Ecto neural progenitor cell (in vitro differentiated cells): Measurements from ENCODE around the gene CWF19L2.
"Not testable (repeated sequence)": the region's sequence is repeated elsewhere in the genome, so short reads cannot be mapped to it uniquely, and the experiment has no call there.

Experiments
- DNase-seq: peaks from one replicate; pipeline ENCODE4 v3.0.0-alpha.2; 2018; ENCODE audit warnings: low spot score

Gene CWF19L2

DNA sequence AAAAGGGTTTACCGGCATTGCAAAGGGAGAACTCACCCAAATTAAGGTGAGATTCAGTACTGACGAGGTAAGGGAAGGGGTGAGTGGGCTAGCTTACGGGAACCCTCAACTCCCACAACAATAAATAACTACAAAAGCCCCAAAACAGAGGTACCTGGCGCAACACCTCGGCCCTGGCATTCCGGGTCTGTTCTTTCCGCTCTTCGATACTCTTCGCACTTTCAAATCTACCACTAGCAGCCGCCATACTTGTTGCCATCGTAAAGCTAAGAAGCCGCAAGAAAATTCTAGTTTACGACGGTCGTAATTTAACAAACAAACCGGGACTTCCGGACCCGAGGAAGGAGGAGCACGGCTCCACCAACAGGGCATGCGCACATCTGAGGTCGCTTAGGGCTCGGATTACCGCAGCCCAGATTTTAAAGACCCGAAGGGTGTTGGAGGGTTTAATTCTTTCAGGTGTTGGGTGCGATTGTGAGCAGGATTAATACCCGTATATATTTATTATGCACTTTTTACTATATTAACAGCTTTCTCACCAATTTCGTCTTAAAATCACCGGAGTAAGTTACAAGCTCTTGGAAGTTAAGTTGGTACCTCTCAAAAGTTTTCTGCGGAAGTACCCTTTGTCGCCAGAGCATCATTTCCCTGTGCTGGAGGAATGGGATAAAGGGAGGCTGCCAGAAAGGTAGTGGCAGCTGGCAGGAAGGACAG is at the start of gene CWF19L2:
TSS of gene CWF19L2 (minus strand) at position 268 of the 714 bp plus-strand sequence. CDS start at position 259, 9 bp downstream.
- DNase-seq: peak; percentile 87

- no peak for DNase-seq
Observed at GRCh38 chr11:107505647-107506225, 48.1 kb upstream of the CWF19L2 start.

GRCh38 chr11:107504981-107505380 is 47.4 kb upstream of the CWF19L2 start:
- no peak for DNase-seq

- DNase-seq: no peak
Observed at GRCh38 chr11:107501713-107502112, 44.1 kb upstream of the CWF19L2 start.

DNA sequence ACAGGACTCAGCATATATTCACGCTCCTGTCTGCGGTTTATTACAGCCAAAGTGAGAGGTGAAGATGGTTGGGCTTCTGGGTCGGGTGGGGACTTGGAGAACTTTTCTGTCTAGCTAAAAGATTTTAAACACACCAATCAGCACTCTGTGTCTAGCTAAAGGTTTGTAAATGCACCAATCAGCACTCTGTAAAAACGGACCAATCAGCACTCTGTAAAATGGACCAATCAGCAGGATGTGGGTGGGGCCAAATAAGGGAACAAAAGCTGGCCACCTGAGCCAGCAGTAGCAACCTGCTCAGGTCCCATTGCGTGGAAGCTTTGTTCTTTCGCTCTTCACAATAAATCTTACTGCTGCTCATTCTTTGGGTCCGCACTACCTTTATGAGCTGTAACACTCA is 39.7 kb upstream of the CWF19L2 start:
- DNase-seq: not testable (repeated sequence)

- DNase-seq: no peak
Observed at GRCh38 chr11:107496011-107496410, 38.4 kb upstream of the CWF19L2 start.

DNA sequence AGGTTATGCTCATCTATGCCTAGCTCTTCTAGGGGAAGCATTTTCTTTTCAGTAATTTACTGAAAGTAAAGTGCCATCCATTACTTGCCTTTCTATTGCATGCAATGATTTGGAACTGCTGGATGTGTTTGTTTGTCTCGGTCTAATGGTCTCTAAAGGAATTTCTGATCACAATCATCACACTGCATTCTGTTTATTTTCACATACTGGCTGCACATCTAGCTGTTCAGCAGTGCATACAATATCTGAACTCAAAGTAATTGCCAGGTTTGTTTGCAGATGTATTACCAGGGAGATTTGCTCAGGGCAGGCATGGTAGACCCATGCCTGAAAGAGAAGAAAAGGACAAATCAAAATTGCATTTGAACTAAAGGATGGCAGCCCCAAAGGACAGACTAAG is 36.4 kb upstream of the CWF19L2 start:
- DNase-seq: no peak

DNA sequence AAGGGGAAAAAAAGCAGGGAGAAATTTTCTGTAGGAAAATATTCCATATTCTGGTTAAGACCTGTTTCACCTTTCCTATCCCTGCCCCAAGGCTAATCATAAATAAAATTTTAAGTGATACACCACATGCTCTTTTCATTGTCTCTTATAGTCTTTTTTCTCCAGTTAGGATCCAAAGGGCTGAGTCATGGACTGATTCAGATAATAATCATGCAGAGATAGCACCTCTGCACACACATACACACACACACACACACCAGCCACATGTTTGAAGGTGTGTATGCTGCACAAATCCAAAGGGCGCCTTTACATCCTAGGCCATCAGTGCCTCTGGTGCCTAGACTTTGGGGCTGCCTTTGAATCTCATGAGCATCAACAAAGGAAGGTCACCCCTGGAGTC is 35.5 kb upstream of the CWF19L2 start:
- no peak for DNase-seq

GRCh38 chr11:107490836-107491235 is 33.2 kb upstream of the CWF19L2 start:
- no peak for DNase-seq

DNA sequence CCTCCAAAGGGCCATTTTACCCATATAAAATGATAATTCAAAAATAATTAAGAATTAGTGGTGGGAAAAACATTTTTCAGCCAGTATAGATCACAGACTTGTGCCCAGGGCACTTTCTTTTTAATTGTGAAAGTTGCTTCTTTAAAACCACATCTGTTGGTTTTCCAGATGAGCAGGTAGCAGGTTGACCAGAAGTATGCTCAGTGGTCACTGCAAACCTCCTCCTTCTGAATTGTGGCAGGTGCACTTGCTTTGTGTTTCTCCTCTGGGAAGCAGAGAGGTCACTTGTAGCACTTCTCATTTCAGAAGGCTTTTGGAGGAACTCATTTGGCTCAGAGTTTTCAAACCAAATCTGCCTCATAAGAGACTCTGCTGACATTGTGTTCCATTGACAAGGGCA is 24.6 kb upstream of the CWF19L2 start:
- DNase-seq: no peak

- no peak for DNase-seq
Observed at GRCh38 chr11:107478922-107479321, 21.3 kb upstream of the CWF19L2 start.

DNA sequence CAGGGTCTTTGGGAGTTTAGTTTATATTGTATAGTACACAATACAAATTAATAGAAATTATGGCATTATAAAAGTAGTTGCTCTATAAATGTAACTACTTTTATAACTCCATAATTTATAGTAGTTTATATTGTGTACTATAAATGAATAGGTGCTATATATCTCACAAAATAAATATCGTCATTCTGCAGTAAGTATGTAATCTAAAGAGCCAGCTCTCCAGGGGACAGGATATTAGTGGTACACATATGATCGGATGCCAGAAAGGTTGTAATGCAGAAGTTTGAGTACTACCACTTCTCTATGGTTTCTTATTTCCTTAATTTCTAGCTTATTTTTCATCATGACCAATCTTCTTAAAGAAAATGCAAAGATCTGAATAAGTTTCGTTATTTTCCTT is 20.2 kb upstream of the CWF19L2 start:
- no peak for DNase-seq

- DNase-seq: no peak
Observed at GRCh38 chr11:107473792-107474191, 16.2 kb upstream of the CWF19L2 start.

DNA sequence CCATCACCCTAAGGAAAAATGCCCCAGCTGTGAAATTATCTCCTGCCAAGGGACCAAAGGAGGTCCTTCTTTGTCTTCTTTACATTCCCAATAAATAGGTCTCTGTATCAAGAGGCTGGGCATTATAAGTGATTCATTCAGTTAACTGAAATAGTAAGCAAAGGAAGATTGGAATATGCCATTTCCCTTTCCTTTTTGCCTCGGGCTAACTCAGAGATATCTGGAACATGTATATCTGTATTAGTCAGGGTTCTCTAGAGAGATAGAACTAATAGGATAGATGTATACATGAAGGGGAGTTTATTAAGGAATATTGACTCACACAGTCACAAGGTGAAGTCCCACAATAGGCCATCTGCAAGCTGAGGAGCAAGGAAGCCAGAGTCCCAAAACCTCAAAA is 15.3 kb upstream of the CWF19L2 start:
- no peak for DNase-seq

GRCh38 chr11:107468596-107468995 is 11.0 kb upstream of the CWF19L2 start:
- no peak for DNase-seq

DNA sequence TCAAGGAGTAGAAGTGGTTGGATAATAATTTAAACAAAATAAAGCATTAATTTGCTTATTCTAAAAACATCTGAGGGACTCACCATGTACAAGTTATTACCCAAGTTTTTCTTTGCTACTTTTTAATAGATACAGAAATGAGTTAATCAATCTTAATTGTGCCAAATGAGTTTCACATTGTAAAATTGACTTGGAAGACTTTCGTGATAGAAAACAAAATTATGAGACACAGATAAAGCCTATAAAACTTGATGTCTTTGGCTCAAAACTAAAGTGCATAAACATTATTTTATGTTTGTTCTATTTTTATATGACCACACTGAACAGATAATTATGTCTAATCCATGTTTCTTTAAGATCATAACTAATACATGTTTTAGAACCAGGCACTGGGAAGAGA is 10.1 kb upstream of the CWF19L2 start:
- no peak for DNase-seq

DNA sequence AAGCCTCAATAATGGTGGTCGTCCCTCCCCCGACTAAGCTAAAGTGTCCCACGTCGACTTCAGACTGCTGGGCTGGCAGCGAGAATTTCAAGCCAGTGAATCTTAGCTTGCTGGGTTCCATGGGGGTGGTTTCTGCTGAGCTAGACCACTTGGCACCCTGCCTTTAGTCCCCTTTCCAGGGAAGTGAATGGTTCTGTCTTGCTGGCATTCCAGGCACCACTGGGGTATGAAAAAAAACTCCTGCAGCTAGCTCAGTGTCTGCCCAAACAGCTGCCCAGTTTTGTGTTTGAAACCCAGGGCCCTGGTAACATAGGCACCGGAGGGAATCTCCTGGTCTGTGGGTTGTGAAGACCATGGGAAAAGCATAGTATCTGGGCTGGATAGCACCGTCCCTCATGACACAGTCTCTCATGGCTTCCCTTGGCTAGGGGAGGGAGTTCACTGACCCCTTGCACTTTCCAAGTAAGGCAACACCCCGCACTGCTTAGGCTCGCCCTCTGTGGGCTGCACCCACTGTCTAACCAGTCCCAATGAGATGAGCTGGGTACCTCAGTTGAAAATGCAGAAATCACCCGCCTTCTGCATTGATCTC is 8.7 kb upstream of the CWF19L2 start:
- DNase-seq: not testable (repeated sequence)

DNA sequence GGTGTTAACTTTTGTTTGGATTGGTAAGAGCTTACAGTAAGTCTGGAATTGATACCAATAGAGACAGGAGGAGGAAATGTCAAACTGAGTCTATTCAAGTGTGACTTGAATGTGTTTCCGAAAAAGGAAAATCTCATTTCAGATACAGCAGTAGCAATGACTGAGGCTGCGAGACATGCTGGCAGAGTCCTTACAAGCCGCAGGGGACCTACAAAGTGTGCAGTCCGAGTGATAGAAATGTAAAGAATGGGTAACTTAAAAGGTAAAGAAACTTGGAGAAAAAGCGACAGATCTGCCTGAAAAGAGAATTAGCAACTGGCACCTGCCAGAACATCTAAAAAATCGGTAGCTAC is 444 bp downstream of the CWF19L2 start:
- no peak for DNase-seq

DNA sequence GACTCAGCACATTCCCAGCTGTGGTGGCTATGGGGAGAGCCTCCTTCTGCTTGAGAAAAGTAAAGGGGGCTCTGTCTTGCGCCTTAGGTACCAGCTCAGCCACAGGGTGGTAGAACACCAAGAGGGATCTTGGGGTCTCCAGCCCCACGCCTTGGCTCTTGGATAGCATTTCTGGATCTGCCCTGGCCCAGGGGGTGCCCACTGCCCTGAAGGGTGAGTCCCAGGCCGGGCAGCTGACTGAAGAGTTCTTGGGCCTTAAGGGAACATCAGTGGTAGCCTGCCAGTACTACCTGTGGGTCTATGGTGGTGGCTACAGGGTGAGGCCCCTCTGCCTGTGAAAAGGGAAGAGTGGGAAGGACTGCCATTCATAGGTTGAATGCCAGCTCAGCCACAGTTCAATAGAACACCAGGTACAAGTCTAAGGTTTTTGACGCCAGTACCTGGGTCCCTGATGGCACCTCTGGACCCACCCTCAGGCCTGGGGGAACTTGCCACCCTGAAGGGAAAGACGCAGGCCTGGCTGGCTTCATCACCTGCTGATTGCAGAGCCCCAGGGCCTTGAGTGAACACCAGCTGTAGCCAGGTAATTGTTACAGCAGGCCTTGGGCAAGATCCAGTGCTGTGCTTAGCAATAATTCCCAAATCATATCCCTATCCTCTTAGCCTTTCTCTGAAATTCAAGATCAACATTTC is 3.9 kb downstream of the CWF19L2 start:
- no peak for DNase-seq

DNA sequence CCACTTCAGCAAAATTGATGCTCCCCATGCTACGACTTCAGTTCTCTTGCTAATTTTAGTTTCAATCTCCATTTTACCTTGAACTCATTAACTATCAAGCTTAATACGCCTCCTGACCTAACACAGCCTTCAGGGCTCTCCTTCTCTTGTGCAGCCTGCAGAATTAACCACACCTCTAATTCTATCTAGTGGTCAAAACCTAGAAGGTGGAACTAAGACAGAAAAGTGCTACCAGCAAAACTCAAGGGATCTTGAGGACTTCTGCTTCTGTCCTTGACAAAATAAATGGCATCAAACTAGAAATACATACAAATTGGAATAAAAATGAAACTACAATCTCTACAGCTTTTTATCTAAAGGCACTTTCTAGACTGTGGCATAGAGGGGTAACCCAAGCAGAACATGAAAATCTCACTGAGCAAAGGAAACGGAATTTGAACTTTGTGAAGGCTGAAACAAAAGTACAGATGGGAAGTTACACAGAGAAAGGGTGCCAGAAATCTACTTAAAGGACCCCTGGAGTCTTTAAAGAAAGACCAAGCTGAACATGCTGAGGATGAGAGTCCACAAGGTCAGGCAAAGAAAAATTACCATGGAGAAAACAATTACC is 10.7 kb downstream of the CWF19L2 start:
- no peak for DNase-seq

DNA sequence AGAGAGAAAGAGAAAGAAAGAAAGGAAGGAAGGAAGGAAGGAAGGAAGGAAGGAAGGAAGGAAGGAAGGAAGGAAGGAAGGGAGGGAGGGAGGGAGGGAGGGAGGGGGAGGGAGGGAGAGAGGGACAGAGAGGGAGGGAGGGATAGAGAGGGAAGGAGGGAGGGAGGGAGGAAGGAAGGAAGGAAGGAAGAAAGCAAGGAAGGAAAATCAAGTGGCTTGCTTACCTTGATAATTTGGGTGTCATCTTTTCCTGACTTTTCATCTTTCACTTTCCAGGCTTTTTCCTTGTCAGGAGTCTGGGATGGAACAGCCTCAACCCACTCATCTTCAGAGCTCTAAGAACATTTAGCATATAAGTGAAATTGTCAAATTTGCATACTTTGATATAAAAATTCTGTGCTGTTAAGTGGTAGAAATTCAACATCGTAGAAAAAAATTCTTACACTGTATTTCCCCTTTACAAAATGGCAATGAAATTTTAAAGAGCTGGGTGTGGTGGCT is 14.9 kb downstream of the CWF19L2 start:
- no peak for DNase-seq

- no peak for DNase-seq
Observed at GRCh38 chr11:107439586-107440167, 17.9 kb downstream of the CWF19L2 start.
